Activated T-cell treated with anti-CD3 and anti-CD28 coated beads for 1 hour (primary cell): ENCODE data around the gene FRMD4A.
"Not testable (repeated sequence)": the region's sequence is repeated elsewhere in the genome, so short reads cannot be mapped to it uniquely, and the experiment has no call there.

Source experiments
- DNase-seq: peaks from one replicate; pipeline ENCODE4 v3.0.0-alpha.2; 2020; ENCODE audit warnings: low read depth

FRMD4A gene

DNA sequence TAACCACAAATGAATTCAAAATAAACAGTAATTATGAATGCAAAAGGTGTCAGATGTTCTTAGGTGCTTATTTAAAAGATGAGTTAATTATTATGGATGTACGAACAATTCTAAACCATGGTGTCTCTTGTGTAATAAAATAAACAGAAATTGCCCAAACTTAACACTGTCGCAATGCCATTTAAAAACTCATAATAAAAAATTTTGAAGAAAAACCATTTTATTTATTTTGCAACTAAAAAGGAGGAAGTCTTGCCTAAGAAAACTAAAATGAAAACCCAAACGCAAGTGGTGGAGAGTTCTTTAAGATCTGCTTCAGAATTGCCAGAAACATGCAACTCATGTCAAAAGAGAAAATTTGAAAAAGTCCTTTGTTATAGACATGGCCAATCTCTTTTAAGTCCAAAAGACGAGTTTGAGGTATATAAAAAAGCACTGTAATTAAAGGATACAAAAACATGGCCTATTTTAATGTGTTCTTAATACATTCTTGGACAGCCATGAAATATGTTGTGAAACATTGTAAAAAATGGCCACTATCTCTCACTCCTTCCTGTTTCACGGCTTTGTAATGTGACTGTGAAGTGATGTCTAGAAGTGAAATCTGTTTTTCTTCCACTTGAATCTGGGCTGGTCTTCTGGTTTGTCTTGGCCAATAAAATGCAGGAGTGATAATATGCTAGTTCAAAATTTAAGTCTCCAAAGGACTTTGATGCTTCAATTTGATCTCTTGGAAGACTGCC, 421.0 kb downstream of the FRMD4A start:
- DNase-seq, result no peak

DNA sequence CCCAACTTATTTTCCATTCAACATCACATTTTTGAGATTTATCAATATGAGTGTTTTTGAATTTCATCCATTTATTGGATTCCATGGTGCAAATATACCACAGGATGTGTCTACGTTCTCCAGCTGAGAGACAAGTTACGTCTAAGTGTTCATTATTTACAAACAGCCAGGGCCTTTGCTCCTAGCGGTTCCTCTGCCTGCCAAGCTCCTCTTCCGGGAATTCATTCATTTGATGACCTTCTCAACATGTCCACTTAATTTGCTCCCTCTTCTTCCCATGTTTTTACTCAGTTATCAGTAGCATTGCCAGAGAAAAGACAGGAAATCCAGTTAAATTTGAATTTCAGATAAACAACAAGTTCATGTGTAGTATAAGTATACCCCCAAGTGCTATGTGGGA, 422.2 kb downstream of the FRMD4A start:
- no peak for DNase-seq

DNA sequence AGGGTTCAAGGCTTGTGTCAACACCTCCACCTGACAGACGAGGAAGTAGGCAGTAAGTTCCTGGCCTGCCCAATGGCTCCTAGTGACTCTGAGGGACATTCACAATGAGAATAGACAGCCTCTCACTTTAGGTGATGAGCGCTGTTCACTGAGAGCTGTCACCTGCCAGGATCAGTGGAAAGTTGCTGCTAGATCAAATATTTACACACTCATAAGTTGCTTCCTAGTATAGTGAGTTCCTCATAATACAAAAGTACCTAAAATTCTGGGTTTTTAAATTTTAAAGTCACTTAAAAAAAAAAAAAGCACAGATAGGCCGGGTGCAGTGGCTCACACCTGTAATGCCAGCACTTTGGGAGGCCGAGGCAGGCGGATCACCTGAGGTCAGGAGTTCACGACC, 423.2 kb downstream of the FRMD4A start:
- no peak for DNase-seq

DNA sequence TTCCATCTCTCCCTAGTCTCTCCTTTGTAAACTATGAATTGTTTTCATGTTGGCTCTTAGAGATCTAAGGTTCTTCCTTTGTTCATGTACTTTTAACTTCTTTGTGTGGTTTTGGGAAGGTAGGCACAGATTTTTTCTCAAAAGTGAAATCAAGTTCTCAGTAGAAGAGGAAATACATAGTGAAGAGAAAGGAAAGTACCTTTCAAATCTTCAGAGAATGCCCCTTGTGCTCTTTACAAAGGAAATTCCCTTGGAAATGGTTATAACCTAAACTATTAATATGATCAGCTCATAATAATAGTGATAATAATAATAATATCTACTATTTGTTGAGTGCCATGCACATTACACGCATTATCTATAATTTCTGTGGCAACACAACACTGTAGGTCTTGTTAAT, 425.4 kb downstream of the FRMD4A start:
- no peak for DNase-seq

DNA sequence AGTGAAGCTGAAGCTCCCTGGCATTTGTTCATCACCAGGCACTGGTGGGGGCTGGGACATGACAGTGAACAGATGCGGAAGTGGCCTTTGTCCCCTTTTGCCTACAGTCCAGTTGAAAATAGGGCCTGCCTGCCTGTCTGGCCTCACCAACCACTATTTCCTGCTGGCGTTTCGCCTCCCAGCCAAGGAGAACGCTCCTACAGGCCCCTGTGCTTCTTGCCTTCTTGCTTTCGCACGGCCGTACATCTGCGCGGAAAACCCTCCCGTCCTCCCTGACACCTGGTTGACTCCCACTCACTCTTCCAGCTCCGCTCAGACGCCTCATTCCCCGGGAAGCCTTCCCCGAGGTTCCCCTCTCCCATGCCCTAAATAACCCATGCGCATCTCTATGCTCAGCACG, 426.7 kb downstream of the FRMD4A start:
- no peak for DNase-seq

DNA sequence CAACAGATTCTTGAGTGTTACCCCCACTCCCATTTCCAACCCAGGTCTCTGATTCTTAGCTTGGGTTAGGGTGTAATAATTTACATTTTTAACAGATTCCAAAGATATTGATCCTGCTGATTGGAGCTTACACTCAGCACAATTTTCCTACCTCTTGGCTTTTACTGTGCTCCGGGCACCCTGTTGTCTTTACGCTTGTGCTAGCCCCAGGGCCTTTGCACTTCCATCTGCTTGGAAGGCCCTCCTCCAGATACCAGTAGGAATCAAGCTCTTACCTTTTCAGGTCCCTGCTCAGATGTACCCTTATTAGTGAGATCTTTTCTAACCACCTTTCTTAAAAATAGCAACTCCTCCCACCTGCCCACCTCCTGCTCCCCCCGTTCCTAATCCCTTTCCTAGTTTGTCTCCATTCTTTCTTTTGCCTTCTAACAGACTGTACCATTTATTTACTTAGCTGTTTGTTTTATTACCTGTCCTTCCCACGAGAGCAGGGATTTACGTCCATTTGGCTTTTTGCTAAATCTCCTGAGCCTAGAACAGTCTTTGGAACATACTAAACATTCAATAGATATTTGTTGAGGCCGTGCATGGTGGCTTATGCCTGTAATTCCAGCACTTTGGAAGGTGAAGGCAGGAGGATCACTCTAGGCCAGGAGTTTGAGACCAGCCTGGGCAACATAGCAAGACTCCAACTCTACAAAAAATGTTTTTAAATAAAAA, 427.7 kb downstream of the FRMD4A start:
- no peak for DNase-seq

DNA sequence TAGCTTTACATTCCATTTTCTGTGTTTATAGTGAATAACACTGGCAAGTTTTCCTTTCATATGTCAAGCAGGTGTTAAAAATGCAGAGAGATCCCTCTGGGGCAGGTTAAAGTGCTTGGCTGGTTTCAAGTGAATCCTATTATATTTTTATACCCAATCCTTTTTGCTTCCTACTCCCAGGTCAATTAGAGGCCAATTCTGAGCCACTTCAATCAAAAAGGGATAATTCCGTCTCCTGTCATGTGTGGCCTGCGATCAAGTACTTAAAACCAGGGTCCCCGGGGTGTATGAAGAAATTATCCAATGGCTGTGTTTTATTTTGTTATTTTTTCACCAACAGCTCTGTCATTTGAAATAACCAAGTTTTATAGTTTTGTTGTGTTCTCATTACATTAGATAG, 430.8 kb downstream of the FRMD4A start:
- DNase-seq, result no peak

DNA sequence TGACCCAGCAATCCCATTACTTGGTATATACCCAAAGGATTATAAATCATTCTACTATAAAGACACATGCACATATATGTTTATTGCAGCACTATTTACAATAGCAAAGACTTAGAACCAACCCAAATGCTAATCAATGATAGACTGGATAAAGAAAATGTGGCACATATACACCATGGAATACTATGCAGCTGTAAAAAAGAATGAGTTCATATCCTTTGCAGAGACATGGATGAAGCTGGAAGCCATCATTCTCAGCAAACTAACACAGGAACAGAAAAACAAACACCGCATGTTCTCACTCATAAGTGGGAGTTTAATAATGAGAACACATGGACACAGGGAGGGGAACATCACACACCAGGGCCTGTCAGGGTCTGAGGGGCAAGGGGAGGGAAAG, 434.6 kb downstream of the FRMD4A start:
- not testable (repeated sequence) for DNase-seq

DNA sequence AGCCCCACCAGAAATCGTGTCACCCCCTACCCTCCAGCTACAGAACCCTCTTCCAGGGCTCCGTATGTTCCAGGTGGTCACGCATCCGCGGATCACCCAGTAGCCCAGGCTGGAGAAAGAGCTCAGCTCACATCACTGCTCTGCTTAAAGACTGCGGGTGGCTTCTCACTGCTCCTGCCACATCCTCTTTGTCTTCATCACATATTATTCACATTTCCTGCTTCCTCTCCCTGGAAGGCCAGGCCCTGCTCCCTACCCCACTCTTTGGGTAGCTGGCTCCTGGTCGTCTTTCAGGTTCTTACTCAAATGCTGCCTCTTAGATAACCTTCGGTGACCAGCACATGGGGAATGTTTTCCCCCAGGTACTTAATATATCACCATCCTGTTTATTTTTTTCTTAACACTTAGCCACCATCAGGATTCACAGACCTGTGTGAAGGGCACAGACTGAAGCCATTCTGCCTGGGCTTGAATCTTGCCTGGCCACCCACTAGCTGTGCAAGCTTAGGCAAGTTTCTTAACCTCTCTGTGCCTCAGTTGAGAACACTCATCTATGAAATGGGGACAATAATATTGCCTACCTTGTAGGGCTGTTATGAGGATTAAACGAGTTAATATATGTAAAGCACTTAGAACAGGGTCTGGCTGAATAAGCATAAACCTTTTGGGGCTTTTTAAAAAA, 436.2 kb downstream of the FRMD4A start:
- DNase-seq, result no peak

DNA sequence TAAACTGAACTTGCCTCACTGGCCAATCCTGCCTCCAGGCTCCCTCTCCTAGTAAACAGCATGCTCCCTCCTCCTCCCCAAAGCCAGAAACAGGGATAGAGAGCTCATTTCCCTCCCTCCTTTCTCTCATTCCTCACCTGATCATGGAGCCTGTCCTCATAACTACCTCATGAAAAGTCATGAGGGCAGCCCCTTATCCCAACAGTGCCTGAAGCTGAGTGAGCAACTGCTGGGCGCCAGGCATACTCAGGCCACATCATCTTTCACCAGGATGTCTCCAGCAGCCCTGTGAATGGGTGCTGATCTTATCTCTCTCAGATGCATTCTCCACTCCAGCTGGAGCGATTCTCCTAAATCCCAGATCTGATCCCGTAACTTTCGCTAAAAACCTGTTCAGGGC, 436.8 kb downstream of the FRMD4A start:
- no peak for DNase-seq

DNA sequence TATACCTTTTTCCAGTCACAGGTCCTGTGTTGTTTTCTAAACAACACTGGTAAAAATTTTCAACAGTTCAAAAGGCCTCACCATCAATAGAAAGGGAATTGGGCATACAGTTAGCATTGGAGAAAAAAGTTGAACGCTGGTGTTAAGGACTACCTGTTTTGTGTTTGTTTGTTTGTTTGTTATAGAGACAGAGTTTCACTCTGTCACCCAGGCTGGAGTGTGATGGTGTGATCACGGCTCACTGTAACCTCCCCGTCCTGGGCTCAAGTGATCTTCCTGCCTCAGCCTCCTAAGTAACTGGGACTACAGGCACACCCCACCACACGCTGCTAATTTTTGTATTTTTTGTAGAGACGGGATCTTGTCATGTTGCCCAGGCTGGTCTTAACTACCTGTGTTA, 437.9 kb downstream of the FRMD4A start:
- no peak for DNase-seq

DNA sequence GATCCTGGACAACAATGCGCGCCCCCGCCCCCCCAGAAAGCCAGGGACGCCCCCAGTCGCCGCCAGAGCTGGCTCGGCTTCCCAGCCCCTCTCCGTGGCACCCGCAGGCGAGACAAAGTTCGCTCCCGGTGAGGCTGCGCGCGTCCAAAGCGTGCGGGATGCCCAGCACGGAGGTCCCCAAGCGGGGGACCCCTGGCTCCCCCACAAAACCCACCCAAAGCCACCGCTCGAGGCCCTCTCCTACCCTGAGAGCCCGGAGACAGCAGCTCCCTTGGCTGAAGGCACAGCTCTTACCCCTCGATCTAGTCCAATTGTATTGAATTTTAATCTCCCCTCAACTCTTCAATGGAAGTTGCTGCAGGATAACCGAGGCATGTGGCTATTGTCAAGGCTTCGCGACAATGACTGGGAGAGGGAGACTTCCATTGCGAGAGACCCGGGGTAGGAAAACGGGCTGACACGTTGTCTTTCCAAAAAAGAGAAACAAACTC, 438.7 kb downstream of the FRMD4A start:
- DNase-seq, result no peak

DNA sequence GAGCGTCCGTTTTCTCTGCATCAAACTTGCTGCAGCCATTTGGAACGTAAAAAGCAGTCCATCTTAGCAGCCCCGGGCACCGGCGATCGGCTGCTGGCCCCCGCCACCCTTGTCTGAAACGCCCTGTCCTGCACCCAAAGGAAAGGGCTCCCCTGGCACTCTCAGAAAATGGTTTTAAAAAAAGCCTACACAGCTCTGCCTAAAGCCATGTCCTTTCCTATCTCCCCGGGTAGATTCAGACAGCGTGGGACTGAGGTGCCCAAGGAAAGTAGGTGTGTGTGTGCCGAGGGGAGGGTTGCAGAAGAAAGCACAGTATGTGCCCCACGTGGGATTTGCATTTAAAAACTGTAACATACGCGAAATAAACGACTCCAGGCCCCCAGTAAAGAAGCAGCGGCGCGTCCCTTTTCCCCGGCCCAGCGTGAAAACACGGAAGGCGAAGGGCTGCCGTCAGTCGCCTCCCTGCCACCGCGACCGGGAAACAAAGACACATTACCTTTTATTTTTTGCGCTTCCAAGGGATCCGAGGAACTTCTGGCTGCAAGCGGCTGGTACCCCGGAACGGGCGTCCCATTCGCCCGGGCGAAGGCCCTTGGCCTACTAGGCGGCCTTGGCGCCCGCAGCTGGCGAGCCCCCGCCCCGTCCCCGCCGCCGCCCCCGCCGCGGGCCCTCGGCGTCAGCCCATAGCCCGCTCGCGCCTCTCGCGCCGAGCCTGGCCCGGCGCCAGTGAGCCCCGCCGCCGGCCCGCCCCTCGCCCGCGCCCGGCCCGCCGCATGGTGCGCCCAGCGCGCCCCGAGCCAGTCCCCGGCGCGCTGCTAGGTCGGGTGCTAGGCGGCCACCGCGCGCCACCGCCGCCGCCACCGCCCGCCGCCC, 439.4 kb downstream of the FRMD4A start:
- DNase-seq, result no peak

DNA sequence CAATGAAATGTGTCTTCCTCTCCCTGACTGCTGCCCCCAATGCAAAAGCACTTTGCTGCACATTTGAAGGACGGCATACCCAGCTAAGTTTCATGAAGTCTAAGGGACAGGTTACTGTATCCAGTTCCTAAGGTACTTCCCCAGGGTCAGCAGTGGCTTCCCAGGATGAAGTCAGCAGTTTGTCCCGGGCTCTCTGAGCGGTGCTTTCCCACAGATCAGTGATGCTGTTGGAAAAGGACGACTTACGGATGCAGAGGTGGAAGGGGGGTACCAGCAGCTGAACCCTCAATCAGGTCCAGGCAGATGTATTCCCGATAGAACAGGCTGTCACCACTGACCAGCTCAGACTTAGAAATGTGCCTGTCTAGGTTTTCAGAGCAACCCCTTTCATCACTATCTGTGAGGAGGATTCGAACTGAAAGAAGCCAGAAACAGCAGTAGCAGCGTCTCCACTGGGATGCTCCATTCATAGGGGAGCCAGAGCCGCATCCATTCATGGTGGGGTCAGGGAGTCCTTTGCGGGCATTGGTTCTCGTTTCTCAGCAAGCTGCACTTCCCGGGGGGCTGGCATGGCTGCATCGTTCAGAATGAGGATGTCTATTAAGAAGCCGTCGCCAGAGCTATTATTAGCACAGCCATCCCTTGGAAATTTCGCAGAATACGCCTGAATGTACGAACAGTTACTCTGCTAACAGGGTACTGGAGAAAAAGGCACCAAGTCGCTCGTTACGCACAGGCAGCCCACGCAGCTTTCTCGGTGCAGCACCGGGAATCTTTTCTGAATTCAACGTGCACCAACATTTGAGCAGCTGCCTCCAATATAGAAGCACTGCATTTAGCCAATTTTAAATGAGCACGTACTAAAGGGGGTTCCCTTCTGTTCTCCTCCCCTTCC, 440.2 kb downstream of the FRMD4A start:
- no peak for DNase-seq

DNA sequence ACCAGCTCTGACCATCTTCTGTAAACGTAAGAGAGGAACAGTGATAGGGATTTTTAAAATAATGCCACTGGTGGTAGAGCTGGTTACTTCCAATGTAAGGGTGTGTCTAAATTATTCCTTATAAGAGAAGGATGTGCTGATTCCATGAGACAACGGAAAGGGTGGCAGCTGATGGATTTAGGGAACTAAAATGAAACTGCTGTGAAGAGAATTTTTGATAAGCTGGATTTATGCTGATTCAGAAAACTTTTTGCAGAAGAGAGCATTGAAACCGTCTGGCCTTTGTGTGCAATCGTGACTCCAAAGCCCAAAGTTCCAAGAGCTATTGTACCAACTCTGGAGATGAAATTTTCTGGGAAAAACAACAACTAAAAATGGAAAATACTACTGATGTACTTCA, 443.0 kb downstream of the FRMD4A start:
- DNase-seq, result no peak

DNA sequence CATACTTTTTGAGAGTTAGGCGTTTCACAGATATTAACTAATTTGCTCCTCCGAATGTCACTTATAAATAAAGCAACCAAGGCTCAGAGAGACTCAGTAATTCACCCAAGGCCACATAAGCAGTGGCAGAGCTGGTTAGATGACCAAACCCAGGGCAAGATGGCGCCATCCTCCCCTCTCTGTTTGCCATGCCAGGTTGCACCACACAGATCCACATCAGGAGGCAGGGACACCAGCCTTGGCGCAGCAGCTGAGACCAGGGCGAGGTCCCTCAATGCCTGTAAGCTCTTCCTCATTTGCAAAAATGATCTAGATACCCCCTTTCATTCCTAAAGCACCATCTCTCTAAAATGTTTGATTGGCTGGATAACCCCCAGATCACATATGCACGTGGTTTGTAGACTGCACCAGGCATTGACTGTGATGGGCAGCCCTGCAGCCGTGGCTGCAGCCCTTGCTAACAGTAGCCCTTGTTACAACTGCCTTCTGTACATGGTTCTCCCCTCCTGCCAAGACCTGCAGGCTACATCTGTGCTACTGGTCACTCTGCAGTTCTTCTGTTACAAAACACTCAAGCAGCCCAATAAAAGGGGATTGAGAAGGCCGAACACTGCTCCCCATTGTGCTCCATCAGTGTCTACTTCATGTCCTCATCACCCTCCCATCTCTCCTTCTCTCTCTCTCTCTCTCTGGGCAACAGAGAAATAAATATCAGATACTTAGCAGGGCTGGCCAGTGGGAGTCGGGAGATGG, 445.3 kb downstream of the FRMD4A start:
- no peak for DNase-seq

DNA sequence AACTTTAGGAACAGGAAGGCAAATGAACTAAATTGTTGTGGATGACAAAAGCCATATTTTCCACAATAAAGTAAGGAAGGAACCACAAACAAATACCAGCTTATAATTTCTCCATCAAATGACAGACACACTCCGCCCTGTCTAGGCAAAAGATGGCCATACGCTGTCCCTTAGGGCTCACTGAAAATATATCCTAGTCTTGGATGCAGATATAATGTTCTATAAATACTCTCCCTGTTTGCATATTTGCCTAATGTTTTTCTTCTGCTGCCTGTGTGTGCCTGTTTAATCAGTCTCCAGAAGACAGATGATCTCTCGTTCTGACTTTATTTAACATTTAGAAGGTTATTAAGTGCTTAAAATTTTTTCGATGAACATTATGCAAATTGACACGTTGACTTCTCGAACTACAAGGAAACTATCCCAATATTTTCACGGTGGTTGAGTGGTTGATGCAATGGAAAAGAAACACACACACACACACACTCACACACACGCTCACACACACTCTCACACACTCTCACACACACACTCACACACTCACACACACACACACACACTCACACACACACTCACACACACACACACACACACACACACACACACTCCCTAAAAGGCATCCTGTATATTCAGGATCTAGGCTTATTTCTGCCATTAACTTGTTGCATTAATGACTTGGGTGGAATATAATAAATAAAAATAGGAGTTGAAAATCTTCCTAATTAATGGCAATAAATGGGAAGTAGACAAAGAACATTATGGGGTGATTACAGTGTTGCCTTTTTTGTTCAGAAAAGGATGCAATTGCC, 446.9 kb downstream of the FRMD4A start:
- no peak for DNase-seq

DNA sequence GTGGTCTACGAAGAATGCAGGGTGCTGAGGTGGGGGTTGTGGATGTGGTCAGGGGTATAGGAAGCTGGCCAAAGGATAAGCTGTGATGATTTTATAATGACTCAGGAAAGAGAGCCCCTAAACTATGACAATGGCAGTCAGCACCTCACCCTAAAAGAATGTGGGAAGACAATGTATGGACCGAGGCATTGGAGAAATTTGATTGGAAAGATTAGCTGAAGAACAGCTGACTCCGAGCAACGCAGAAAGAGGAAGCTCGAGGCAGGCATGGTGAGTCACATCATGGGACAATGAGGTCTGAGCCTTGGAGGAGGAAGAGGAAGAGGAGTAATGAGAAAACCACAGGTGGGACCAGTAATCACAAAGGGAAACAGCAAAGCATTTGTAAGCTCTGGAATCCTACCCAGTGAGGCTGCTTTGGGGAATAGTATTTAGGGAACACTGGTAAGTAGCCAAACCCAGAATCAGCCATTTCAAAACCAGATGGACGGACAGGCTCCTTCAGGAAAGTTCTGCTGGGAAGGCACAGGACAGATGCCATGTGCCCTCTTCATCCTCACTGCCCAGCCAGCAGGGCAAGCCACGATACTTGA, 448.5 kb downstream of the FRMD4A start:
- DNase-seq, result no peak

DNA sequence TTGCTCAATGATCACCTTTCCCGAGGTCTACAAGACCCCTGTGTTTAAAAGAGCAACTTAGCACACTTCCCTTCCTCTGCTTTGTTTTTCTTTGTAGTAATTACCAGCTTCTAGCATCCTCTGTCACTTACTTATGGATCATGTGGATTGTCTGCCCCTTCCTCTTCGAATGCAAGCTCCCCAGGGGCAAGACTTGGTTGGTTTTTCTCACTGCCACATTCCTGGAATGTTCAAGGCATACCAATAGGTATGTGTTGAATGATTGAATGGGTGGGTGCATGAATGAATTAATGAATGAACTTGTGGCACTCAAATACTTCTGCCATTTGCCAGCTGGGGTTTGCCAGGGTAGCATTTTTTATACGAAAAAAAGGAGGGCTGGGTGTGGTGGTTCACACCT, 450.0 kb downstream of the FRMD4A start:
- DNase-seq, result no peak
